Activated CD4-positive, alpha-beta T cell treated with anti-CD3 and anti-CD28 coated beads, Interleukin-2, amount 50 U/mL, for 16 hours (primary cell): ENCODE data around the gene MSI2.

Experiments
- DNase-seq: peaks from one replicate; pipeline ENCODE4 v3.0.0-alpha.2; 2020

MSI2 gene

DNA sequence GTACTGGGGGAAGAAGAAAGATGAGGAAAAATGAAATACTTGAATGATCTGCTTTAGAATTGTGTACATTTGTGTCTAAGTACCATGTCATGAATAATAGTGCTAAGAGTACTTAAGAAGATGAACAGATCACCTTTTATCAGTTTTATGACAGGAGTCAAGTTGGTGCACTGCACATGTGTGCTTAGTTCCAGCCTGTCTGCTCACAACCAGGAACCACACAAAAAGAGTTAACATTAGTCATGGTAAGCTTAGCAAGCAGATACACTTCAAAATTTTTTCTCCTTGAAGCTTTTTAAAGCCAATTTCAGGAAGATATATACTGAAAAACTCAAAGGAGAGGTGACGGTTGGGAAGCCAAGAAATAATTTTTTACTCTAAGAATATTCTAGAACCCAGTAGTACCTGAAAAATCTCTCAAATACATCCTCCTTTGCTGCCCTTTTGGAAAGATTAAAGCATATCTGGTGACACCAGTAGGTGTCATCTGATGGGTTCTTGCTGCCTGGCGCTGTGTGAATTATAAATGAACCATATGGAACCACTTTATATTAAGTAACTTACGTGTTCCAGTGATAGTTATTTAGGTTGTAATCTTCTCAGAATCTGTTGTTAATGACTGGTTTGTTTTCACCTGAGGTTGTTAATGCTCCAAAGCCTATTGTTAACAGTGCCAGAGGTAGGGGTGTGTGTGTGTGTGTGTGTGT lies 93.4 kb downstream of the MSI2 start:
- DNase-seq, result no peak

DNA sequence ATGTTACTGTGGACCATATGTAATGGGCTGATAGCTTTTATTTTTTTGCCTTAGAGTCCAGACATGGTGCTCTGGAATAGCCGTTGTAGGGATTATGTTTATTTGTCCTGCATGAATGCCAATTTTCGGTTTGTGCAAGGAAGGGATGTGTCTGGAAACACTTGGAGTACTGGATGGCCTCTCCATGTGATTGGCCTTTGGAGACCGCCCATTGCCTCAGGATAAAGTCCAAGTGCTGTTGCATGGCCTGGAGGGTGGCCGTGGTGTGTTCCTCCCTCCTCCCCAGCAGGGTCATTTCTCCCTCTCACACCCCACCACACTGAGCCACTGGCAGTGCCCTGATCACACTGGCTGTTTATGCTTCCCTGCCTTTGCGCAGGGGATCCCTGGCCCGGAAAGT lies 93.9 kb downstream of the MSI2 start:
- DNase-seq, result no peak

DNA sequence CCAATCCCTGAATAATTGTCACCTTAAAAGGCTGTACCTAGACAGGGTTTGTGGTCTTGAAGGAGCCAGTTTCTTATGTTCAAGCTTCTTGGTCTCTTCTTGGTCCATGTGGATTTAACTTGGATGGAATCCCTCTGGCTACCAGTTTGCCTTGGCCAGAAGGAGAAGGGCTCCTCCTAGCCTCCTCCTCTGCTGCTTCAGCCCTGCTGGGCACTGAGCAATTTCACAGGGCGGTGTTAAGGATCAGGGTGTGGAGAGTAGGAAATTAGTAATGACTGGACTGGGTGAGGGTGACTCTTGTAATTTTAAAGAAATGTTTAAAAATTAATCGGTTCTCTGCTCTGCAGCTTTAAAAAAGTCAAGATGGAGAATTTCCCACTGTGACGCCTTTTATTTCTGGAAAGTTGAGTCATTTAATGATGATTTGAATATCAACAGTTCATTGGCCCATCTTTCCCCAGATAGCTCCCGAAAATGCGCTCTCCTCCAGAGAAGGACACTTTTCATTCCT lies 96.4 kb downstream of the MSI2 start:
- DNase-seq, result no peak

DNA sequence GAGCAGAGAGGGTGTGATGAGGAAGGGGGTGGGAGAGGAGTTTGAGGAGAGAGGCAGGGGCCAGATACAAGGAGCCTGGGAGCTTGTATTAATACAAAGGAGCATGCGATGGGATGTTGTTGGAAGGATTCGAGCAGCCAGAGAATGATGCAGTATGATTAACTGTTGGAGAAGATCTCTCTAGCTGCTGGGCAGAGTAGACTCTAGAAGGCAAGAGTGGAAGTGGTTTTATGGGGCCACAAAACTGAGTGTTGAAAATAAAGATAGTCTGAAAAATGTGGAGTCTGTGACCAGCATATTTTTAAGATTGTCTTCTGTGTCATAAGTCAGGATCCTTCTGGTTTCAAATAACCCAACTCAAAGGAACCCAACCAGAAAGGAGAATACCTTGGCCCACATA lies 98.3 kb downstream of the MSI2 start:
- no peak for DNase-seq

DNA sequence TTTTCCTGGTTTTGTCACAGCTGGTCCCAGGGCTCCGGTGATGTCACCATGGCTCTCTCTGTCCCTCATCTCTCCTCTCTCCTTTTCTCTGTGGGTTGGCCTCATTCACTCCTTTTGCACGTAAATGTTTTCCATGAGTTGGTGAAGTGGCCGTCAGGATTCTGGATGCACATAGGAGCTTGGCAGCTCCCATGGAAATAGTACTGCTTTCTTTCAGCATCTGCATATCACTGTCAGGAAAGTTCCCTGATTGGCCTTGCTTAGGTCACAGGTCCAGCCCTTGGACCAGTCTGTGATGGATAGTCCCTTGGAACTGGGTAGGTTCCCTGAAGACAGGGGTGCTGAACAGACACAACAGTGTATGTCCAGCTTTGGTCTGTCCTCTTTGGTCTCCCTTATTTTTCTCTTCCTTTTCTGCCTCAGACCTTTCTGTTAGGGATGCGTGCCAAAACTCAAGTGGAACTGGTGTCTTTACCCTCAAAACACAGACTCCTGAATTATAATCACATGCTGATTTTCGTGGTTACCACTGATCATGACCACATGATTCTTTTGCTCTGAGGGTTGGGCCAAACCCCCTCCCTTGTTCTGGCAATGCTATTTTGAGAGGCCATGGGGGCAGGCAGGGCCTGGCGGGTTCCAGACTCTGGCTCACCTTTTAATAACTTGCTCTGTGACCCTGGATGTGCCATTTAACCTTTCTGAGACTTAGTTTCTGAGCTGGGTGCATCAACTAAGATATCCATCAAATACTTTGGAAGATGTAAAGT lies 99.0 kb downstream of the MSI2 start:
- no peak for DNase-seq

DNA sequence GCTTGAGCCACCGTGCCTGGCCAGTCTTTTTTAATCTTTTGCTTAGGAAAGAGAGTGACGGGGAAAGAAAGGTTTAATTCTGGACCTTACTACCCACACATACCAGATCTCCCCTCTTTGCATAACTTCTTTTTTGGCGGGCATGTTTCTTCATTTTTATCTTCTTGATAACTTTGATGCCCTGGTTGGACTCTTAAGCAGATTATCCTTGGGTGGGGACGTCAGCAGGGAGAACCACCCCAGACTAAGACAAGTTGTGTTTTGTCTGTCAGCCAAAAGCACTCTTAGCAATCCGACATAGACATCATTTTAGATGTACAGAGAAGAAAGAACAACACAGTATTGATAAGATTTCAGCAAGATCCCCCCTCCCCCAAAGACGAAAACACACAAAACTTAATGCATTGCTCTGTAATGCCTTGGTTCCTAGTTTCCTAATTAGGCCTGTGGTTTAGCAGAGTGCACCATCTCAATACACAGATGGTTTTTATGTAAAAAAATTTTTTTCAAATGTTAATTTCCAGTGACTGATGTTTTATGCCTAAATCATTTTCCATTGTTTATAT lies 99.9 kb downstream of the MSI2 start:
- no peak for DNase-seq

DNA sequence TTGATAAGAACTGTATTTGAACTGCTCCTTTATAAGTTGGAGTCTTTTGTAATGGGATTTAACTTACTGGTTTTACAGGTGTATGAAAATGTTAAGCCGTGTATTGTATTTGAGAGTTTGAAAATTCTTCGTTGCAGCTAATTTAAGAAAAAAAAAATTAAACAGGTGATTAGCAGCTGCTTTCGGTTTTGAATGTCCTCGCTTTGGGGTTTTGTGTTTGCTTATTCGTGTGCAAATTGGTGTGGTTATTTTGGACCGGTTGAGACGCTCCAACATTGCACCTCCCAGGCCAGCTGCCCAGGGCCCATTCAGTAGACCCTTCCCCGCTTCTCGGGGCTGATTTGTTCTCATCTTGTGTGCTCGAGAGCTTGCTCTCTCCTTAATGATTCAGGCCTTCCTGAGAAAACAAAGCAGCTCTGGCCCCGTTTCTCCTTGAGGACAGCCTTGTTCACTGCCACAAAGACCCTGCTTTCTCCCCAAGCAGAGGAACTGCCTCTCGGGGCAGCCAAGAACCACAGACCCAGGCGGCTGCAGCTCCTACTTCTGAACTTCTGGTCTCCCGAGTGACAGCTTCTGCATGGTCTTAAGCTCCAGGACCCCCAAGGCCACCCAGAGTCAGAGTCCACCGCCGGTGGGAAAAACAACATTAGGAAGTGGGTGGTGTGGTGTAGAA lies 100.5 kb downstream of the MSI2 start:
- DNase-seq, result no peak

DNA sequence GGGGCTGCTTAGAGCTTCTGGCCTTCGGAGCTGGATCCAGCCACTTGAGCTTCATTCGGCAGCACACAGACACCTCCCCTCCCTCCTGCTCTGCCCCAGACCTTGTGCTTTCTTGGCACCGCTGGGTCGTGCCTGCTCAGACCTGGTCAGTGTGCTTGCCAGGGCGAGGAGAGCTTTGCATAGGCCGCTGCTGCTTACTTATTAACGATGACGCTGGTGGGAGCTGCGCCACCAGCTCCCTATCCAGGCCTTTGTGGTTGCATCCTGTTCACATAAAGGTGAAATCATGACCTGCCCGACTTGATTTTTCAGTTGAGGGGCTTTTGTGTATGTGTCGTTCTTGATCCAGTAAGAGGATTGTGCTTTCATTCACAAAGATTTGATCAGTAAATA lies 101.1 kb downstream of the MSI2 start:
- no peak for DNase-seq

DNA sequence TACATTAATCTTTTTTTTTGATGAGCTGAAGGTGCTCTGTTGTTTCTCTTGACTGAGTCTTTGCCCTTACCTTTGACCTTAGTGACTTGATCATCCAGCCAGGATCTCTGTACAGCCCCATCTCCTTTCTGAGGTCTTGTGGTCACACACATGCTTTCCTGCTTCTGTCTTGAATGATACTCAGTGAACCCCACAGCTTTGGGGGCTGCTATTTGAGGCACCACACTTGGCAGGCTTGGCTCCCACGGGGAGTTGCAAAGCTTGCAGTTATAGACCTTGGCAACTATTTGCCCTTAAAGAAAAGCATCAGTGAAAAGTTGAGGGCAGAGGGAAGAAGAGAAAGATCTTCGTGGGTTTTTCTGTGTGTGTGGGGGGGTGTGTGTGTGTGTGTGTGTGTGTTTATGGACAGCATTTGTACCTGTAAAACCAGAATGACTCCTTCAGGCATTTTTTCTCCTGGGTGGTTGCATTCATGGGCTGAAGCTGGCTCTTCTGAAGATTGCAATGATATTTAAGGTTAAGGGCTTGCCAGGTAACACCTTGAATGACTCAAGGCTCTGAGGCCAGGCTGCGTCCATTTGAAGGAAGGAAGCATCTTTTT lies 101.6 kb downstream of the MSI2 start:
- no peak for DNase-seq

DNA sequence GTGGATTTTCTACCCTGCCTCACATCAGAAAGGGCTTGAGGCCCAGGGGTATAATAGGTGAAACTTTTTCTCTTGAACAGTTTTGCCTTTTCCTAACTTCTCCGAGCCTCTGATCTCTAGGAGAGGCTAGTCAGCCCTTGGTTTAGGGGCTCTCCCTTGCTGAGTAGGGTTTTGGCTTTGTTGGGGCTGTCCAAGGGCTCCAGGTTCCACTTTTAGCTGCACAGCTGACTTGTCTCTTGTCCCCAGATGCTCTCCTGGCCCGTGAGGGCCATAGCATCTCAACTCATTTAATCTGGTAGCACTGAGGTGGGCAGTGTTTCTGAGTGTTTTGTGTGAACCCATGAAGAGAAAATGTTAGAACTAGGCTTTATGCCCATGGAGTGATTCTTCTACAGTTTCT lies 103.9 kb downstream of the MSI2 start:
- no peak for DNase-seq

DNA sequence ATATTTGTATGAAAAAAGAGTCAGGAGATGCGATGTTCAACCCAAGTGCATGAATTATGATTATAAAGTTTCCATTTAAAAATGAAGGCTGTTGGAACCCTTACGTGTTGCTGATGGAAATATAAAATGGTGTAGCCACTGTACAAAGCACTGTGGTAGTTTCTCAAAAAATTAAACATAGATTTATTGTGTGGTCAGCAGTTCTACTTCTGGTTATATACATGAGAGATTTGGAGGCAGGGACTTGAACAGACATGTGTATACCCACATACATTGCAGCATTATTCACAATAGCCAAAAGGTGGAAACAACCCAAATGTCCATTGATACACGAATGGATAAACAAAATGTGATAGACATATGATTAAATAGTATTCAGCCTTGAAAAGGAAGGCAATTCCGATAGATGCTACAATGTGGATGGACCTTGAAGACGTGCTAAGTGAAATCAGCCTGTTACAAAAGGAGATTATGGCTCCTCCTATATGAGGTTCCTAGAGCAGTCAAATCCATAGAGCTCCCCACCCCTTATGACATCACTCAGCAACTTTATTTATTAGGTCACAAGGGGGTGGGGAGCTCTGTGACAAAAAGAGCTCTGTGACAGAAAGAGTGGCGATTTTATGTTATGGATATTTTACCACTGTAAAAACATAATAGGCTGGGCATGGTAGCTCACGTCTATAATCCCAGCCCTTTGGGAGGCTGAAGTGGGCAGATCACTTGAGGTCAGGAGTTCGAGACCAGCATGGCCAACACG lies 106.7 kb downstream of the MSI2 start:
- DNase-seq, result no peak

DNA sequence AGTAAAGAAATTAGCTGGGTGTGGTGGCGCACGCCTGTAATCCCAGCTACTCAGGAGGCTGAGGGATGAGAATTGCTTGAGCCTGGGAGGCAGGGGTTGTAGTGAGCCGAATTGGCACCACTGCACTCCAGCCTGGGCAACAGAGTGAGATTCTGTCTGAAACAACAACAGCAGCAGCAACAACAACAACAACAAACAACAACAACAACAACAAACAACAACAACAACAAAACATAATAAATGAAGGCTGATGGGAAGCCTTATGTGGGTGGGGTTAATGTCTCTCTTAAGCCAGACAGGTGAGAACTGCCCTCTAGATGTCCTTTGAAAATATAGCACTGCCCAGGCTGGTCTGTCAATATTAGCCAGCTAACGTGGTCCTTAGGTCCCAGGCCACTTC lies 107.3 kb downstream of the MSI2 start:
- no peak for DNase-seq

DNA sequence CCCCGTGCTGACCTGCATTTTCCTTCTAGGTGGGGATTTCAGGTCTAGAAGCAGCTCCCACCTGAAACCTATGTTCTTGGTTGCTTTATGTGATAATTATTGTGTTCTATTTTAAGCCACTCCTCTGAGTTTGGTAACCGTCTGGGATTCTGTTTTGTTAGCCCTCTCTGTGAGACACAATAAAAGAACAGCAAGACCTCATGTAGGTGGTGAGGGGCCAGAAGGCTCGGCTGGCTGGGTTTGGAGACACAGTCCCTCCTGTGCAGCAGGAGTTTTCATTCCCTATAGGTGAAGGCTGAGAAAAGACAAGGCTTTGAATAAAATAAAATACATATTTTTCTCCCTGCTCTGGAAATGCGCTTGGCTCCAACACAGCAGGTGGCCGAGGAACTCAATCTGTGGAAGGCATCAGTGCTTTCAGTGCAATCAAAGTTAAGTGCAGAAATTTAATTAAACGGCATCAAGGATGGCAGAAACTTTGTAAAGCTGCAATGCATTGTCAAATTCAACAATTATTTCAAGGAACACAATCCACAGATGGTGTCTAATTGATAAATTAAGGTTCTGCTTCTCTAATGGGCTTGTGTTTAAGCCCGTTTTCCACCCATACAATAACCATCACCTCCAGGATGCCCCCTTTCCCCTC lies 107.8 kb downstream of the MSI2 start:
- DNase-seq, result no peak

DNA sequence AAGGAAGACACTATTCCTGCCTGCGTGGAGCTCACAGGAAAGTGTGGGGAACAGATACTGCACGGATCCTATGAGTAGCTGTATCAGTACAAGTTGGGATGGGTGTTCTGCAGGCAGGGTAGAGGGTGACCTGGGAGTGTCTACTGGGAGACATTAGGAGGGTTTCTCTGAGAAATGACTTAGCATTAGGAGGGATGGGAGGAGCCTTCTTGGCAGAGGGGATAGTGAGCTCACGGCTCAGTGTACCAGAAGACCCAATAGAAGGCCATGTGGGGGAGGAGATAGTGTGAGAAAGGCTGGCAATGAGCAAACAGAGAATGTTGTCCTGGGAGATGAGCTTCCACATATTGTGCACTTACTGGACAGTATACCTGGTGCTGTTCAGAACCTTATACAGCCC lies 109.1 kb downstream of the MSI2 start:
- DNase-seq, result no peak

DNA sequence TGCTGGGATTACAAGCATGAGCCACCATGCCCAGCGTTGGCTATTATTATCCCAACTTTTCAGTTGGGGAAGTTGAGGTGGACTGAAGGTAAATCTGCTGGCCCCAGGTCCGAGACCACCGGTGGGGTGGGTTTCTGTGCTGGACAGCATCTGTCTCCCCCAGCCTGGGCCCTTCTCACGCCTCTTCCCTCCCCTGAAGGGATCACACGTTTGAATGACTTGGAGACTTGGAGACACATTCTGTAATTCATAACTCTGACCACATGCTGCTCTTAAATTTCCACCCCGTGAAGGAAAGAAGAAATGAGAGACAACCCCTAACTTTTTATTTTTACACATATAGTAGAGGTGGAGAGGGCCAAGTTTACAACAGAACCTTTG lies 109.8 kb downstream of the MSI2 start:
- DNase-seq, result no peak

DNA sequence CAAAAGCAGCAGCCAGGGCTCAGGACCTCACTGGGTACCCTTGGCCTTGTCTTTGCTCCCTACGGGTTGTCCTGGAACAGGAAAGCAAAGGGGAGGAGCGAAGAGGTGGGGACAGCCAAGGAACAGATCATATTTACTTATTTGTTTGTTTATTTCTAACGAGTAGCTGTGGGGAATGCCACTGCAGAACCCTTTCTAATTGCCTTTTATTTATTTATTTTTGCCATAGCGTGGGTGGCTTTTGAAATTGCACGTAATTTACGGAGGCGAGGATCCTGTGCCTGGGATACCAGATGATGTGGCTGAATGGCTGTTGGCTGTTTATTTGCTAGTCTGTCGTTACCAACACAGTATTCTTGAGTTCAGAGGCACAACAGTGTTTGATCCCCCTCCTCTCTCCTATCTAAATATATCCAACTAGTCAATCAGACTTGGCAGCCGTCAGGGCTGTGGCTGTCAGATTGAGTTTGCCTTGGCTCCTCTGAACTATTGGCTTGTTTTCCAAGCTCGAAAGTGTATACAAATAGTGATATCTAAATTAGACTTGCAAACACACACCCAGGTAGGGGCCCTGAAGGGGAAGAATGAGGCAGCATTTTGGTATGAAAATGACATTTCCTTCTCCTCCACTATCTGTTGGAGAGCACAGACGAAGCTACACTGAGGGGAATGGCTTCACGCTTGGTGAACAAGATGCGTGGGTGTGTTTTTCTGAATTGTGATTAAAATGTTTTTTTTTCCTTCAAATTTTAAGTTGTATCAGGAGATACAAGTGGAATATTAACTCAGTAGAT lies 110.4 kb downstream of the MSI2 start:
- no peak for DNase-seq

DNA sequence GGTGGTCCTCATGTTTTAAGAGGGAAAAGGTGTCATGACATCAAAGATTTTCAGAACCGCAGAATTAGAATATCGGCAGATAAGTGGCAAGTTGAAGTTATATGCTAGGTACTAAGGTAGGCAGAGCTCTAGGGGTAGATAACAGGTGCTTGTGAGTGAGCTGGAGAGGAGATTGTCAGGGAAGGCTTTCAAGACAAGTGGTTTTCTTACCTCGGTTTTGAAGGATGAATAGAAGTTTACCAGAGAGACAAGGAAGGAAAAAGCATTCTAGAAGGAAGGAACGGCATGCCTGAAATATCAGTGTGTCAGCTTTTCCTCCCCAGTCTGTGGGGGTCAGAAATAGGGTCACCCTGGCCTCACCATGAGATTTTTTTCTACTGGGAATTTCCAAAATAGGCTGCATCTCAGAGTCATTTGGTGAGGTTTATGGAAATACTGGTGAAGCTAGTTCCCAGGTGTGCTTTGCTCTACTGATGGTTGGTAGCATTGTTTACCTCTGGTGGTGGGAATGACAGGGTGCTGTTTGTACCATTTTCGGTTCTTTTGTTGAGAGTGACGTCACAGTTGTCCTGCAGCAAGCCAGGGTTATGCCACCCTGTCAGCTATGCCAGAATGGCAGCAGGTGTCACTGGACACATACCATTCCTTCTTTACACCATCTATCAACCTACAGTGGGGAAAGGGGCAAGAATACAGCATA lies 112.5 kb downstream of the MSI2 start:
- no peak for DNase-seq

DNA sequence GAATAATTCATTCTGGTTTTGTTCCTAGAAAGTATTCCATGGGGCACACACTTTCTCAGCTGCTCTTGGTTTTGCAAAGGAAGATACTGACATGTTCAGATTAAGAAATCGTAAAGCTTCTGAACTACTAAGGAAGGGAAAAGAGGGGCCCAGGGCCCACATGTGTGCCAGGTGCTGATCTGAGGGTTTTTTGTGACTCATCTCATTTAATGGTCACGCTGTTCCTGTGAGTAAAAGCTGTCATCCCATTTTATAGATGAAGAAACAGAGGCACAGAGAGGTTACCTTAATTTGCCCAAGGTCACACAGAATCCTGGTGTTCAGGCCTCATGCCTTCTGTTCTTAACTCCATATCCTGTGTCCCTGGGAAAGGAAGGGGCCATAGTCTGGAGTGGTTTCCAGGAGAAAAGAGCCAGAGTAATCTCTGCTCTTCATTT lies 113.2 kb downstream of the MSI2 start:
- peak; percentile 33 for DNase-seq

DNA sequence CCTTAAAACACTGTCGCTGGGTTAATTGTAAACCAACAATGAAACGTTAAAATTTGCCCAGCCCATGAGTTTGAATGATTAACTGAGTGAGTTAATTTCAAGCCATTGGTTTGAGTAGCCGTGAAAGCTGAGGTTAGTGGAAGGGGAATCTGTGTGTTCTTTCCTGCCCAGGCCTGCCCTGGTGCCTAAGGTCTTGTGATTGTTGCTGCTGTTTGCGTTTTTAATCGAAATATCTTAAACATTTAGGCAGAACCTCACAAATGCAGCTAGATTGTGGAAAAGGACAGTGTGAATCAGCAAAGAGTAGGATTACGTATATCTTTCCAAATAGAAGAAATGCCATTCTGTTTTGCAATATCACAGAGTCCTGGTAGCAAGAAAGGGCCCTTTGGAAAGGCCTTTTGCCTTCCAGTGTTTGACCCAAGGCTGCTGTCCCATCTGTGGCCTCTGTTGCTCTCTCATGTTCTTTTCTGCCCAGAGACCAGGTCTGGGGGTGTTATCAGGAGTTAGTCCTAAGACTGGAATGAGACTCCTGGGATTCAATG lies 113.8 kb downstream of the MSI2 start:
- DNase-seq, result no peak

DNA sequence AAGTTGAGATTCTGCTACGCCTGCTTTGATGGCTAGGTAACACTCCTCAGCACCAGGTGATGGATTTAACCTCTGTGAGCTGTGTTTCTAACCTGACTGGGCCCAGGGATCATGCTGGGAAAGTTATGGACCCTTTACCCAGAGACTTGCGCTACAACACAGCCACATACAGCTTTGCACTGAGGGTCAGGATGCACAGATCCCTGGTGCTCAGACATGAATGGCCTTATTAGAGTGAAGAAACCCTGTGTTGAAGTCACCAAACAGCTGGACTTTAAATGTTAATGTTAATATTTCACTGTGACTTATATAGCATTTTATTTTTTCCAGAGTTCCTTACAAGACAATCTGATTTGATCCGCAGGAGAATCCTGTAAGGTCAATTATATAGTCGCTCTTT lies 114.3 kb downstream of the MSI2 start:
- DNase-seq, result no peak
